K562 (cell line): ENCODE measurements around the gene WDR19. TPM values are rescaled to one million over a fixed set of nuclear protein-coding genes. Genes with fewer than 3 reads are reported as not detected.

Experiments used
- ATAC-seq: fragments of 200-7000 bp; cut with Tn5 transposase; 3 replicates; pipeline ENCODE4 v1.9.1; 2020; ENCODE audit warnings: moderate library complexity
- BruUV-seq: library from RNA; stranded (reverse); fragments of 400-500 nt; replicated peaks from 2 replicates; lab custom pipeline; 2021; lab: Mats Ljungman, UMichigan
- CTCF ChIA-PET: fragments of 300-600 bp; formaldehyde crosslinking; extraction: SDS; loops from one replicate; lab custom pipeline; 2021; ENCODE audit warnings: low intra/inter-chr PET ratio; lab: Yijun Ruan, JAX
- POLR2A ChIA-PET: fragments of 300-600, 350-650 bp; sonication (Branson Sonifier 250); formaldehyde crosslinking; extraction: SDS; loops from one replicate; lab custom pipeline; 2021; ENCODE audit warnings: antibody characterized with exemption, inconsistent platforms; lab: Yijun Ruan, JAX
- DNase-seq, 4 experiments: peaks; one replicate each; pipeline versions ENCODE4 v3.0.0 to v3.0.0-alpha.2; 2011 to 2018; ENCODE audit warnings: low spot score in 3 of 4, mixed read lengths in 3 of 4; ENCODE audit errors: extremely low read depth in 1 of 4
- FAIRE-seq: peaks from 2 replicates; lab custom pipeline; 2011; peaks lifted over from hg19 to GRCh38; lab: Jason Lieb, UNC
- H2AFZ ChIP-seq: 2 replicates; pipeline ENCODE4 v1.6.0; 2011; ENCODE audit warnings: low read depth, low read length, control low read depth, inconsistent platforms
- H3K27ac ChIP-seq: fragments of 200-600 bp; 3 replicates; pipeline ENCODE4 v1.8.0; 2011; ENCODE audit warnings: low read depth, mild to moderate bottlenecking, control low read depth, inconsistent platforms, low read length, moderate library complexity, mixed read lengths; ENCODE audit errors: extremely low read depth
- H3K27me3 ChIP-seq, 2 experiments: fragments of 300-600 bp in 1 of 2; 2 replicates in 1 of 2; 3 replicates in 1 of 2; pipeline versions ENCODE4 v1.6.0 to v1.8.0; 2011; ENCODE audit warnings: inconsistent platforms in 2 of 2, low read length in 2 of 2, mild to moderate bottlenecking in 1 of 2, mixed read lengths in 1 of 2, moderate library complexity in 1 of 2; ENCODE audit not compliant: control insufficient read depth in 2 of 2, insufficient read depth in 2 of 2
- H3K36me3 ChIP-seq: fragments of 300-600 bp; 3 replicates; pipeline ENCODE4 v1.8.0; 2011; ENCODE audit warnings: mild to moderate bottlenecking, low read length, inconsistent platforms; ENCODE audit not compliant: control insufficient read depth, insufficient read depth
- H3K4me1 ChIP-seq, 2 experiments: fragments of 200-600 bp in 1 of 2; replicated peaks in 1 of 2; 2 replicates in 1 of 2; 3 replicates in 1 of 2; pipeline versions ENCODE4 v1.5.1 to v1.8.0; 2011; ENCODE audit warnings: inconsistent platforms in 2 of 2, low read length in 2 of 2, mild to moderate bottlenecking in 1 of 2, mixed read lengths in 1 of 2, moderate library complexity in 1 of 2; ENCODE audit not compliant: control insufficient read depth in 2 of 2, insufficient read depth in 2 of 2
- H3K4me2 ChIP-seq: 2 replicates; pipeline ENCODE4 v1.6.1; 2011; ENCODE audit warnings: low read length, control low read depth, inconsistent platforms, mixed read lengths; ENCODE audit not compliant: insufficient read depth
- H3K4me3 ChIP-seq: fragments of 200-600 bp; sonication (generic), shearing (Covaris generic); 2 replicates; pipeline ENCODE4 v1.5.1; 2016; ENCODE audit warnings: control low read depth, inconsistent platforms
- H3K79me2 ChIP-seq: fragments of 200-600 bp; 3 replicates; pipeline ENCODE4 v1.8.0; 2011; ENCODE audit warnings: low read length, inconsistent platforms; ENCODE audit not compliant: control insufficient read depth, insufficient read depth
- H3K9ac ChIP-seq, 2 experiments: 2 replicates each; pipeline versions ENCODE4 v1.6.0 to v1.6.1; 2011; ENCODE audit warnings: low read depth in 2 of 2, low read length in 2 of 2, control low read depth in 1 of 2, inconsistent platforms in 1 of 2, mild to moderate bottlenecking in 1 of 2, mixed read lengths in 1 of 2; ENCODE audit not compliant: insufficient read depth in 1 of 2
- H3K9me1 ChIP-seq: one replicate; pipeline ENCODE4 v1.6.0; 2011; ENCODE audit warnings: inconsistent platforms, mild to moderate bottlenecking, low read length, moderate library complexity; ENCODE audit not compliant: control insufficient read depth, insufficient read depth
- H3K9me3 ChIP-seq: replicated peaks from 2 replicates; pipeline ENCODE4 v1.5.1; 2011; ENCODE audit warnings: low read depth, low read length, inconsistent platforms; ENCODE audit not compliant: control insufficient read depth, insufficient read depth
- H4K20me1 ChIP-seq: replicated peaks from 2 replicates; pipeline ENCODE4 v1.6.1; 2011; ENCODE audit warnings: low read length, inconsistent platforms, mixed read lengths; ENCODE audit not compliant: control insufficient read depth, insufficient read depth
- CHD4 ChIP-seq: fragments of 200-600 bp; sonication (generic); IDR thresholded peaks from 3 replicates; pipeline ENCODE4 v1.6.1; 2012; ENCODE audit warnings: low read depth, mild to moderate bottlenecking, mixed read lengths, low read length, inconsistent platforms; ENCODE audit not compliant: insufficient read depth, insufficient replicate concordance, poor library complexity, severe bottlenecking
- FOXK1 ChIP-seq: sonication (generic); formaldehyde crosslinking; IDR thresholded peaks from 2 replicates; pipeline ENCODE4 v1.8.0; 2022; ENCODE audit warnings: missing genetic modification reagents, mild to moderate bottlenecking, borderline replicate concordance
- MAFF ChIP-seq: IDR thresholded peaks from 2 replicates; pipeline ENCODE4 v1.6.1; 2012; ENCODE audit warnings: low read length, improper control_type of control experiment
- MITF ChIP-seq: IDR thresholded peaks from 2 replicates; pipeline ENCODE4 v1.6.1; 2014; ENCODE audit warnings: antibody characterized with exemption
- MYNN ChIP-seq, 2 experiments: sonication (generic); formaldehyde crosslinking in 1 of 2; IDR thresholded peaks; 2 replicates each; pipeline versions ENCODE4 v1.5.0 to v1.6.1; 2016 to 2020; ENCODE audit warnings: antibody characterized with exemption in 1 of 2, missing genetic modification reagents in 1 of 2
- NFIC ChIP-seq: fragments of 450-650 bp; IDR thresholded peaks from 2 replicates; pipeline ENCODE4 v1.6.1; 2017; ENCODE audit warnings: mild to moderate bottlenecking, inconsistent platforms
- NR2F6 ChIP-seq: fragments of 450-650 bp; formaldehyde crosslinking; IDR thresholded peaks from 2 replicates; pipeline ENCODE4 v1.4.0; 2020; ENCODE audit warnings: mild to moderate bottlenecking
- NRF1 ChIP-seq, 2 experiments: fragments of 450-650 bp; IDR thresholded peaks in 1 of 2; conservative IDR thresholded peaks in 1 of 2; 2 replicates each; pipeline ENCODE4 v1.6.1; 2014; ENCODE audit warnings: mild to moderate bottlenecking in 2 of 2
- TAF1 ChIP-seq: IDR thresholded peaks from 2 replicates; pipeline ENCODE4 v1.6.1; 2011; ENCODE audit warnings: mild to moderate bottlenecking, low read length, moderate library complexity; ENCODE audit not compliant: insufficient read depth, control insufficient read depth, severe bottlenecking; ENCODE audit errors: extremely low read depth
- ZBED1 ChIP-seq: IDR thresholded peaks from 2 replicates; pipeline ENCODE4 v1.6.1; 2014
- ZNF512 ChIP-seq: IDR thresholded peaks from 2 replicates; pipeline ENCODE4 v1.6.1; 2016; ENCODE audit warnings: missing genetic modification characterization, missing compliant biosample characterization
- ZNF57 ChIP-seq: fragments of 450-650 bp; formaldehyde crosslinking; IDR thresholded peaks from 2 replicates; pipeline ENCODE4 v1.4.0; 2020; ENCODE audit warnings: mild to moderate bottlenecking, moderate library complexity
- ZNF778 ChIP-seq: fragments of 450-650 bp; formaldehyde crosslinking; IDR thresholded peaks from 2 replicates; pipeline ENCODE4 v1.4.0; 2020; ENCODE audit warnings: mild to moderate bottlenecking, moderate library complexity
- WGBS: fragments of 100-300 bp; shearing (Covaris generic); methylation state at CpG from one replicate; pipeline ENCODE4 v1.1.6; 2016; ENCODE audit warnings: low coverage, mixed read lengths; ENCODE audit not compliant: insufficient coverage; ENCODE audit errors: missing lambda C conversion rate; 5-methylcytosine and 5-hydroxymethylcytosine counted together
- in situ Hi-C: fragments of 300-500 bp; cut with MboI; formaldehyde crosslinking; loops from 4 replicates; pipeline ENCODE4 v1.15.0; 2018; ENCODE audit warnings: inconsistent platforms, mixed read lengths
- intact Hi-C: fragments of 100-400 bp; cut with micrococcal nuclease; formaldehyde crosslinking; loops from 2 replicates; pipeline ENCODE4 v1.14.2; 2022
- polyA plus RNA-seq, 8 experiments: library from polyadenylated mRNA; depleted of rRNA in 4 of 8; stranded (reverse) in 5 of 8; unstranded in 3 of 8; fragments of >200 nt; fragmentation: Nextera tagmentation in 2 of 8; fragmentation: Illumina TruSeq in 1 of 8; extraction: Ambion mirVana in 2 of 8; extraction: Trizol in 1 of 8; gene quantifications; 2 replicates each; pipeline versions ENCODE4 v1.2.1 to v1.2.3, GENCODE V29; 2011 to 2014; ENCODE audit warnings: inconsistent platforms in 1 of 8, missing spikeins in 1 of 8
- total RNA-seq, 7 experiments: library from RNA; depleted of rRNA in 6 of 7; stranded (reverse); fragments of >200 nt in 6 of 7; fragmentation: Illumina TruSeq in 2 of 7; extraction: Trizol in 2 of 7; gene quantifications; 2 replicates each; pipeline versions ENCODE4 v1.2.1 to v1.2.3, GENCODE V29; 2011 to 2021; ENCODE audit warnings: low replicate concordance in 1 of 7

The WDR19 gene
- total and polyA plus RNA-seq, 9 of the 15 experiments (the other 6 are each of a cell fraction or from before 2014, with no cell fraction given) = 6.8 to 37.6 (median 11.2) TPM

GRCh38 chr4:39263895-39264294 lies 81.6 kb downstream of the WDR19 start:
- no peak for FAIRE-seq
- in situ Hi-C loops (no loop called here), intact Hi-C loops (no loop called here)
- no peaks in the 10 kb centered on the region for H3K9me3 ChIP-seq
- no peaks in the 10 kb centered on the region for H3K79me2 ChIP-seq
- H3K4me1 ChIP-seq = no peaks in the 10 kb centered on the region
- ChIA-PET POLR2A (interaction anchor here (1.1 kb wide), 1 partner anchor 12 kb away, joined by 4 read pairs; no protein-coding TSS in a partner anchor), CTCF (no interaction called here)
- H3K4me3 ChIP-seq = no peak overlapping the region
- H3K4me2 ChIP-seq = no peak overlapping the region
- no peaks in the 10 kb centered on the region for H3K9me1 ChIP-seq
- TF ChIP-seq NFIC (peak; percentile 76), NRF1 (conservative IDR thresholded peaks at IDR 0.05 in 1 of 2, IDR thresholded peaks at IDR 0.05 in 1 of 2) (no peak)
- ATAC-seq = no peak
- H3K27ac ChIP-seq = no peak overlapping the region
- H3K36me3 ChIP-seq = no peaks in the 10 kb centered on the region
- BruUV-seq = no TSS peak
- peak in 1 of 4 experiments; percentile 11 for DNase-seq
- H3K27me3 ChIP-seq = no peaks in the 10 kb centered on the region
- H4K20me1 ChIP-seq = no peaks in the 10 kb centered on the region
- H2AFZ ChIP-seq = no peak overlapping the region
- WGBS = 0% methylated on average over 1 of the region's 2 CpGs
- H3K9ac ChIP-seq = no peak overlapping the region

GRCh38 chr4:39274503-39274902 lies 92.2 kb downstream of the WDR19 start:
- Histone ChIP-seq H3K79me2 (no peaks in the 10 kb centered on the region), H3K36me3 (no peaks in the 10 kb centered on the region), H2AFZ (no peak overlapping the region), H3K4me1 (no peaks in the 10 kb centered on the region; a peak in 1 of 5 replicates), H3K4me2 (no peak overlapping the region), H4K20me1 (no peaks in the 10 kb centered on the region), H3K27me3 (no peaks in the 10 kb centered on the region), H3K9ac (no peak overlapping the region), H3K27ac (no peak overlapping the region), H3K9me1 (no peaks in the 10 kb centered on the region), H3K4me3 (no peak overlapping the region), H3K9me3 (no peaks in the 10 kb centered on the region)
- ChIA-PET CTCF (no interaction called here), POLR2A (no interaction called here)
- DNase-seq = no peak
- BruUV-seq = no TSS peak
- no peak for ATAC-seq
- in situ Hi-C loops = no loop called here
- intact Hi-C loops = no loop called here
- no peak for FAIRE-seq
- WGBS = 66% methylated on average over 4 of the region's 4 CpGs
- no peak for TF ChIP-seq ZNF778 (CRISPR knock-in tag)
- no peak for TF ChIP-seq ZNF57
- TF ChIP-seq NR2F6 = no peak
- no peak for TF ChIP-seq ZNF512 (tag)
- TF ChIP-seq TAF1 = no peak
- no peak for TF ChIP-seq MAFF
- no peak for TF ChIP-seq ZBED1
- no peak for TF ChIP-seq CHD4
- no peak for TF ChIP-seq MYNN (IDR thresholded peaks at IDR 0.05)
- TF ChIP-seq MYNN (CRISPR knock-in tag; IDR thresholded peaks at IDR 0.05) = no peak
- no peak for TF ChIP-seq MITF
- TF ChIP-seq FOXK1 (CRISPR knock-in tag) = no peak
